Measurements from ENCODE around the gene OBSCN.

The OBSCN gene

DNA sequence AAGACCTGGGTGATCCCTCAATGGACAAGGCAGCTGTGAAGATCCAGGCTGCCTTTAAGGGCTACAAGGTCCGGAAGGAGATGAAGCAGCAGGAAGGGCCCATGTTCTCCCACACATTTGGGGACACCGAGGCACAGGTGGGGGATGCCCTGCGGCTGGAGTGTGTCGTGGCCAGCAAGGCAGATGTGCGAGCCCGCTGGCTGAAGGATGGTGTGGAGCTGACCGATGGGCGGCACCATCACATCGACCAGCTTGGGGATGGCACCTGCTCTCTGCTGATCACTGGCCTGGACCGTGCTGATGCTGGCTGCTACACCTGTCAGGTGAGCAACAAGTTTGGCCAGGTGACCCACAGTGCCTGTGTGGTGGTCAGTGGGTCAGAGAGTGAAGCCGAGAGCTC lies 113.6 kb downstream of the OBSCN start:
- H3K27ac ChIP-seq, result no peak overlapping the region
- TF ChIP-seq, protein P1, sequence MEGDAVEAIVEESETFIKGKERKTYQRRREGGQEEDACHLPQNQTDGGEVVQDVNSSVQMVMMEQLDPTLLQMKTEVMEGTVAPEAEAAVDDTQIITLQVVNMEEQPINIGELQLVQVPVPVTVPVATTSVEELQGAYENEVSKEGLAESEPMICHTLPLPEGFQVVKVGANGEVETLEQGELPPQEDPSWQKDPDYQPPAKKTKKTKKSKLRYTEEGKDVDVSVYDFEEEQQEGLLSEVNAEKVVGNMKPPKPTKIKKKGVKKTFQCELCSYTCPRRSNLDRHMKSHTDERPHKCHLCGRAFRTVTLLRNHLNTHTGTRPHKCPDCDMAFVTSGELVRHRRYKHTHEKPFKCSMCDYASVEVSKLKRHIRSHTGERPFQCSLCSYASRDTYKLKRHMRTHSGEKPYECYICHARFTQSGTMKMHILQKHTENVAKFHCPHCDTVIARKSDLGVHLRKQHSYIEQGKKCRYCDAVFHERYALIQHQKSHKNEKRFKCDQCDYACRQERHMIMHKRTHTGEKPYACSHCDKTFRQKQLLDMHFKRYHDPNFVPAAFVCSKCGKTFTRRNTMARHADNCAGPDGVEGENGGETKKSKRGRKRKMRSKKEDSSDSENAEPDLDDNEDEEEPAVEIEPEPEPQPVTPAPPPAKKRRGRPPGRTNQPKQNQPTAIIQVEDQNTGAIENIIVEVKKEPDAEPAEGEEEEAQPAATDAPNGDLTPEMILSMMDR (conservative IDR thresholded peaks at IDR 0.05), result no peak
- TF ChIP-seq ZFX (IDR thresholded peaks at IDR 0.05), result no peak

DNA sequence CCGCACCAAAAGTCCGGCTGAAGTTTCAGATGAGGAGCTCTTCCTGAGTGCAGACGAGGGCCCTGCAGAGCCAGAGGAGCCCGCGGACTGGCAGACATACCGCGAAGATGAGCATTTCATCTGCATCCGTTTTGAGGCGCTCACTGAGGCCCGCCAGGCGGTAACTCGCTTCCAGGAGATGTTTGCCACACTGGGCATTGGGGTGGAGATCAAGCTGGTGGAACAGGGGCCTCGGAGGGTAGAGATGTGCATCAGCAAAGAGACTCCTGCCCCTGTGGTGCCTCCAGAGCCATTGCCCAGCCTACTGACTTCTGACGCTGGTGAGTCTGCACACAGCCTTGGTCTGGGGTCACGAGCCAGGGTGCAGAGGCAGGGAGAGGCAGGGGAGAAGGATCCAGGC lies 114.1 kb downstream of the OBSCN start:
- H3K27ac ChIP-seq, result no peak overlapping the region
- TF ChIP-seq ZFX (IDR thresholded peaks at IDR 0.05), result no peak
- TF ChIP-seq, protein P1 (conservative IDR thresholded peaks at IDR 0.05), result no peak

DNA sequence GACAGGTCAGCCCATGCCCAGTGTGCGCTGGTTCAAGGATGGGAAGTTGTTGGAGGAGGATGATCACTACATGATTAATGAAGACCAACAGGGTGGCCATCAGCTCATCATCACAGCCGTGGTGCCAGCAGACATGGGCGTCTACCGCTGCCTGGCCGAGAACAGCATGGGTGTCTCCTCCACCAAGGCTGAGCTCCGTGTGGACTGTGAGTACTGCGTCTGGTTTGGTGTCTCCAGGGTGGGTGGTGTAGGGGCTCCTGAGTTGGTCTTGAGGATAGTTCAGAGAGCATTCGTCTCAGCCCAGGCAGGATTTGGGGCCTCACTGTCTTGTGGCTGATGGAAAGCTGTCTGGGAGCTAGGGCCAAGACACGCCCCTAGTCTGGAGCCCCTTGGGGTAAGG lies 115.6 kb downstream of the OBSCN start:
- TF ChIP-seq, protein P1 (conservative IDR thresholded peaks at IDR 0.05), result no peak
- TF ChIP-seq ZFX (IDR thresholded peaks at IDR 0.05), result no peak
- no peak overlapping the region for H3K27ac ChIP-seq

DNA sequence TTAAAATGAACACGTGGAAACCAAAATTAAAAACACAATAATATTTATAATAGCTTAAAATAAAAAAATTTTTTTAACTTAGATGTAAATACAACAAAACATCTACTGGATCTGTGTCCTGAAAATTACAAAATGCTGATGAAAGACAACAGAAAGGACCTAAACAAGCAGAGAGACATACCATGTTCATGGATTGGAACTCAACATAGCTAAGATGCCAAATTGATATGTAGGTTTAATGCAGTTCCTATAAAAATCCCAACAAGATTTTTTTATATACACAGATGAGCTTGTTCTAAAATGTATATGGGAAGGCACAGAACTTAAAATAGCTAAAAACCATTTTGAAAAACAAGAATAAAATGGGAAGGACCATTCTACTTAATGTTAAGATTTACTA lies 117.4 kb downstream of the OBSCN start:
- no peak overlapping the region for H3K27ac ChIP-seq
- TF ChIP-seq, protein P1 (conservative IDR thresholded peaks at IDR 0.05), result no peak
- TF ChIP-seq ZFX (IDR thresholded peaks at IDR 0.05), result no peak

DNA sequence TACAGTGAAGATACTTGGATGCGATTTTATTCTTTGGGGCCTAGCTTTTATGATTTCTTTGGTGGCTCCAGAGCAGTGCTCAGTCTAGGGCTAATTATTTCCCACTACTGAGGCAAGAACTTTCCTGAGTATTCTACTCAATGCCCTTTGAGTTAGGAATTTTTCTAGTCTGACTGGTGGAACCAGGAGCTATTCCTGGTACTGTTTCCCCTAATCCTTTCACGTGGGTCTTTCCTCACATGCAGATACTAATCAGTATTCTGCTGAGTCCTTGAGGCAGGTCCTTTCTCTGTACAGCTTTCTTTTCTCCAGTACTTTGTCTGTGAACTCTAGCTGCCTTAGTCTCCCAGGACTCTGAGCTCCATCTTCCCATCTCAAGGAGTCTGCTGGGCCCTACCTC lies 122.0 kb downstream of the OBSCN start:
- TF ChIP-seq, protein P1 (conservative IDR thresholded peaks at IDR 0.05), result no peak
- no peak for TF ChIP-seq ZFX (IDR thresholded peaks at IDR 0.05)
- H3K27ac ChIP-seq, result no peak overlapping the region

DNA sequence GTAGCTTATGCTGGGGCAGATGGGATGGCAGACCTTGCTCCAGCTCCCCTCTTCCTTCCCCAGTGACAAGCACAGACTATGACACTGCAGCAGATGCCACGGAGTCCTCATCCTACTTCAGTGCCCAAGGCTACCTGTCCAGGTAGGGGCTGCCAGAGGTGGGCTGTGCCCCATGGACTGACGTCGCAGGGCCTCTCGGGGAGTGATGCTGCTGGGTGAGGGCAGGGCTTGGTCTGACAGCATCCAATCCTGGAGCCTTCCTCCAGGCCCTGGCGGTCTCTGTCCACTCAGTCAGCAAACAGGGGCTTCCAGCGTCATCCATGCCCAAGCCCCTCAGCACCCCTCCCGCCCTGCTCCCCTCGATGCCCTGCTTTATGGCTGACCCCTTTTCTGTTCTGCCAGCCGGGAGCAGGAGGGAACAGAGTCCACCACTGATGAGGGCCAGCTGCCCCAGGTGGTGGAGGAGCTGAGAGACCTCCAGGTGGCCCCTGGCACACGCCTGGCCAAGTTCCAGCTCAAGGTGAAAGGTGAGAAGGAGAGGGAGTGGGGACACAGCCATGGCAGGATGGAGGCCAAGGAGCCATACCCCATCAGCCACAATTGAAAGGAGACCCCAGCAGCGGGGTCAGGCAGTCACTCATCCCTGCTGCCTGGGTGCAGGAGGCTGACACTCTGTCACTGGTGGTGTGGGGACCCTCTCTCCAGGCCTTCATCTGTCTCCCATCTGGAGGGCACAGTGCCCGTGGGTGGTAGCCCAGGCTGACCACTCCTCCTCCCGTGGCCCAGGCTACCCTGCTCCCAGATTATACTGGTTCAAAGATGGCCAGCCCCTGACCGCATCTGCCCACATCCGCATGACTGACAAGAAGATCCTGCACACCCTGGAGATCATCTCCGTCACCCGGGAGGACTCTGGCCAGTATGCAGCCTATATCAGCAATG lies 125.2 kb downstream of the OBSCN start:
- no peak for TF ChIP-seq ZFX (IDR thresholded peaks at IDR 0.05)
- TF ChIP-seq, protein P1 (conservative IDR thresholded peaks at IDR 0.05), result no peak

DNA sequence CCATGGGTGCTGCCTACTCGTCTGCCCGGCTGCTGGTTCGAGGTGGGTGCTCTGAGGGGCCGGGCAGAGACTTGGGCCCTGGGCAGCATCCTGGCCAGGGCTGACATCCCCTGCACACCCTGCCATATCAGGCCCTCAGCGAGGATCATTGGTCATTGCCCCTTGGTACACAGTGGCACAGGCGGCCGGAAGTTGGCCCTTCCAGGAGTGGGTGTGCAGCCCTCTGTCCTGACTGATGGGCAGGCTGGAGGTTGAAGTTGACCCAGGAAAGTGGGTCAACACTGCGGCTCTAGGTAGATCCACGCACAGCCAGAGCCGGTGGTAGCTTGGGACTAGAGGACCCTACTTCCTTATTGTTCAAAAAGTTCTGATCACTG lies 125.9 kb downstream of the OBSCN start:
- TF ChIP-seq, protein P1 (conservative IDR thresholded peaks at IDR 0.05), result no peak
- TF ChIP-seq ZFX (IDR thresholded peaks at IDR 0.05), result no peak

More for the DNA sequence above, 125.2 kb downstream of the OBSCN start:
- no peak overlapping the region for H3K27ac ChIP-seq

More for the DNA sequence above, 125.9 kb downstream of the OBSCN start:
- no peak overlapping the region for H3K27ac ChIP-seq

Measured in C4-2B (cell line).